Measurements from ENCODE around the gene SPHK2.
"Not testable (repeated sequence)": the region's sequence is repeated elsewhere in the genome, so short reads cannot be mapped to it uniquely, and the experiment has no call there.

SPHK2 gene, protein sequence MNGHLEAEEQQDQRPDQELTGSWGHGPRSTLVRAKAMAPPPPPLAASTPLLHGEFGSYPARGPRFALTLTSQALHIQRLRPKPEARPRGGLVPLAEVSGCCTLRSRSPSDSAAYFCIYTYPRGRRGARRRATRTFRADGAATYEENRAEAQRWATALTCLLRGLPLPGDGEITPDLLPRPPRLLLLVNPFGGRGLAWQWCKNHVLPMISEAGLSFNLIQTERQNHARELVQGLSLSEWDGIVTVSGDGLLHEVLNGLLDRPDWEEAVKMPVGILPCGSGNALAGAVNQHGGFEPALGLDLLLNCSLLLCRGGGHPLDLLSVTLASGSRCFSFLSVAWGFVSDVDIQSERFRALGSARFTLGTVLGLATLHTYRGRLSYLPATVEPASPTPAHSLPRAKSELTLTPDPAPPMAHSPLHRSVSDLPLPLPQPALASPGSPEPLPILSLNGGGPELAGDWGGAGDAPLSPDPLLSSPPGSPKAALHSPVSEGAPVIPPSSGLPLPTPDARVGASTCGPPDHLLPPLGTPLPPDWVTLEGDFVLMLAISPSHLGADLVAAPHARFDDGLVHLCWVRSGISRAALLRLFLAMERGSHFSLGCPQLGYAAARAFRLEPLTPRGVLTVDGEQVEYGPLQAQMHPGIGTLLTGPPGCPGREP

GRCh38 chr19:48618916-48619691 lies at the start of gene SPHK2, which contains the start of gene RPL18:
Gene SPHK2 (plus strand): TSS chr19:48619506. CDS start chr19:48620515, 1,009 bp downstream.
Gene RPL18 (minus strand): TSS chr19:48619178. CDS start chr19:48619143, 35 bp downstream.
- in situ Hi-C loops (cut with MboI; ENCODE audit: low sequenced_read_pairs), result no loop called here

DNA sequence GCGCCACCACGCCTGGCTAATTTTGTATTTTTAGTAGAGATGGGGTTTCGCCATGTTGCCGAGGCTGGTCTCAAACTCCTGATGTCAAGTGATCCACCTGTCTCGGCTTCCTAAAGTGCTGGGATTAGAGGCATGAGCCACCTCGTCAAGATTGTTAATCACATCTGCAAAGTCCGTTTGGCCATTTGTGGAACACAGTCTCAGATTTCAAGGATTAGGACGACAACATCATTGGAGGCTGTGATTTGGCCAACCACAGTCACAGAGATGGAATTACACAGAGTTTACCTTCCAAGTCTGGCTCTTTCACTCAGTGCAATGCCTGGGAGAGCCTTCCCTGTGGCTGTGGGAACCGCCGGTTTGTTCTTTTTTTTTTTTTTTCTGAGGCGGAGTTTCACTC lies 49.5 kb upstream of the SPHK2 start:
- in situ Hi-C loops (cut with MboI; ENCODE audit: low sequenced_read_pairs), result no loop called here

DNA sequence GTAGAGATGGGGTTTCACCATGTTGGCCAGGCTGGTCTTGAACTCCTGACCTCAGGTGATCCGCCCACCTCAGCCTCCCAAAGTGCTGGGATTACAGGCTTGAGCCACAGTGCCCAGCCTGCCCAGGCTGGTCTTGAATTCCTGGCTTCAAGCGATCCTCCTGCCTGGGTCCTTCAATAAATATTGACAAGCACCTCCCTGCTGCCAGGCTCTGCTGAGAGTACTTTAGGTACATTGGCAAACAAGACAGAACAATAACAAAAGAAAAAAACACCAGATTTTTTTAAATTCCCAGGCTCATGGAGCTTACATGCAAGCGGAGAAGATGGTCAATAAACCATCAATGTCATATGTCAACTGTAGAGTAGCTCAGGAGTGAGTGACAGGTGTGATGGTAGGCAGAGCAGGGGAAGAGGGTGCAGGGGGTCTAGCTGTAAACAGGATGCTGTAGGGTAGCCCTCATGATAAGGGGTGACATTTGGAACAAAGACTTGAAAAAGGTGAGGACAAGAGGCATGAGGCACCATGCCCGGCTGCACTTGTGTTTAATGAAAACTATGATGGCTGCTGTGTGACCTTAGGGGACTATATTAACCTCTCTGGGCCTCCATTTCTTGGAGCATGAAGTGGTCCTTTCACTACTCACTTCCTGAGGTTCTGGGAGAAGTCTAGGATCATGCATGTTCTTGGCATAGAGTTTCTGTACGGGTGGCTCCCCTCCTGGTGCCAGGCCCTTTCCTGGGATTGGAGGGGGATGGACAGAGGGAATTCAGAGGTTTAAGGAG lies 47.7 kb upstream of the SPHK2 start:
- in situ Hi-C loops (cut with MboI; ENCODE audit: low sequenced_read_pairs), result no loop called here

DNA sequence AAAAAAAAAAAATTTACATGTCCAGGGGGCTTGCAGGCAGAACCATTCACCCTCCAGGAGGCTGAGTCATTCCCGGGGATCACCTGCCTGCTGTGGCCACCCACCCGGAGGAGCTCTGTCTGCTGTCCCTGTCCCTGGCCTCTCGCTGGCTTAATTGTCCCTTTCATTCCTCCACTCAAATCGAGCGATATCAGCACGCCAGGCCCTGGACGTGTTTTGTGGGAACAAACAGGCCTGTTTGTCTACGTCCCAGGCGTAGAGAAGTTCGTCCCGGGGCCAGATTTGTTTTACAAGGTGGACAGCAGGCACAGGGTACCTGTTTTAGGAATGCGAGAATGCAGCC lies 46.2 kb upstream of the SPHK2 start:
- in situ Hi-C loops (cut with MboI; ENCODE audit: low sequenced_read_pairs), result no loop called here

DNA sequence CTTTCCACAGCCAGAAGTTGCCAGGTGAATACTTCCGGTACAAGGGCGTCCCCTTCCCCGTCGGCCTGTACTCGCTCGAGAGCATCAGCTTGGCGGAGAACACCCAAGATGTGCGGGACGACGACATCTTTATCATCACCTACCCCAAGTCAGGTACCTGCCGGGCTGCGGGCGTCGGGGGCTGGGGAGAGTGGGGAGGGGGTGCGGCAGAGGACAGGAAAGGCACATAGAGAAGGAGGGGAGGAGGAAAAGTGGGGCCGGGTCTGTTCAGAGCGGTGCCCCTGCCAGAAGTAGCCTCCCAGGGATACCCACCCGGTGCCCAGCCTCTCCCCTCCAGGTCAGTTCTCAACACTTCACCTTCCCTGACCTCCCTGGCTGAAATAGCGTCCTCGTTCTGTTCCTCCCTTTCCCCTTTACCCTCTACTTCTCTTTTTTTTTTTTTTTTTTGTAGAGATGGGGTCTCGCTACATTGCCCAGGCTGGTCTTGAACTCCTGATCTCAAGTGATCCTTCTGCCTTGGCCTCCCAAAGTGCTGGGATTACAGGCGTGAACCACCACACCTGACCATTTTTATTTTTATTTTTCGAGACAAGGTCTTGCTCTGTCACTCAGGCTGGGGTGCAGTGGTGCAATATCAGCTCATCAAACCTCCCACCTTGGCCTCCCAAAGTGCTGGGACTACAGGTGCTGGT lies 43.2 kb upstream of the SPHK2 start:
- in situ Hi-C loops (cut with MboI; ENCODE audit: low sequenced_read_pairs), result no loop called here

DNA sequence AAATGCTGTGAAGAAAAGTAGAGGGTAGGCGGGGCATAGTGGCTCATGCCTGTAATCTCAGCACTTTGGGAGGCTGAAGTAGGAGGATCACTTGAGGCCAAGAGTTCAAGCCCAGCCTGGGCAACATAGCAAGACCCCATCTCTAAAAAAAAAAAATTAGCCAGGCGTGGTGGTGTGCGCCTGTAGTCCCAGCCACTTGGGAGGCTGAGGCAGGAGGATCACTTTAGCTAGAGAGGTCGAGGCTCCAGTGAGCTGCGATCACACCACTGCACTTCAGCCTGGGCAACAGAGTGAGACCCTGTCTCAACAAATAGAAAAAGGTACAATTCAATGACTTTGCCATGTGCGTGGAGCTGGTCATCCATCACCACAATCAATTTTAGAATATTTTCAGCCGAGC lies 41.4 kb upstream of the SPHK2 start:
- in situ Hi-C loops (cut with MboI; ENCODE audit: low sequenced_read_pairs), result not testable (repeated sequence)

DNA sequence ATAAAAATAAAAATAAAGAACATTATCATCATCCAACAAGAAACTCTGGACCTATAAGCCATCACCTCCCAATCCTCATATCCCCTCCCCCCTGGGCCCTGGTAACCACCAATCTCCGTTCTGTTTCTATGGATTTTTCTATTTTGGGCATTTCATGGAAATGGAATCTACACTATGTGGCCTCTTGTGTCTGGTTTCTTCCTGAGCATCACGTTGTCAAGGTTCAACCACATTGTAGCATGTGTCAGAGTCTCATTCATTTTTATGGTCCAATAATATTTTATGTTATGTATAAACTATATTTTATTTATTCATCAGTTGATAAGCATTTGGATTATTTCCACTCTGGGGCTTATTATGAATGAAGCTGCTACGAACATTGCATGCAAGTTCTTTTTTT lies 40.4 kb upstream of the SPHK2 start:
- in situ Hi-C loops (cut with MboI; ENCODE audit: low sequenced_read_pairs), result no loop called here

DNA sequence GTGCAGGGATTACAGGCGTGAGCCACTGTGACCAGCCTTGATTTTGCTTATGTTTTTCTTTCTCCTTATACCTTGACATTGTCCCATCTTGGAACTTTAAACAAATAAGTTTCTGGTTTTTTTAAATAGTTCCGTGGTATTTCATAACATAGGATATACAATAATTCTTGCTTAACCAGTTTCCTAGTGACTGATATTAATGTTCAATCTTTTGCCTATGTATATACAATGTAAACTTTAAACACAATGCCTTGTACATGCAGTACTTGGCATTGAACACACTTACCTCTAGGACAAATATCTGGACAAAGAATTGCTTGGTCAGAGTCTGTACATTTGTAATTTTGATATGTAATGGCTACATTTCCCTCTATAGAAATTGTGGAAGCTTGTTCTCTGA lies 37.1 kb upstream of the SPHK2 start:
- in situ Hi-C loops (cut with MboI; ENCODE audit: low sequenced_read_pairs), result loop anchor here (10.0 kb wide), 2 partner anchors 77 to 247 kb away; no protein-coding TSS in a partner anchor

- in situ Hi-C loops (cut with MboI; ENCODE audit: low sequenced_read_pairs), result loop anchor here (10.0 kb wide), 2 partner anchors 83 to 253 kb away; no protein-coding TSS in a partner anchor
Observed at GRCh38 chr19:48587387-48587786, 31.9 kb upstream of the SPHK2 start.

- in situ Hi-C loops (cut with MboI; ENCODE audit: low sequenced_read_pairs), result loop anchor here (10.0 kb wide), 2 partner anchors 84 to 254 kb away; no protein-coding TSS in a partner anchor
Observed at GRCh38 chr19:48588670-48589401, 30.5 kb upstream of the SPHK2 start.

DNA sequence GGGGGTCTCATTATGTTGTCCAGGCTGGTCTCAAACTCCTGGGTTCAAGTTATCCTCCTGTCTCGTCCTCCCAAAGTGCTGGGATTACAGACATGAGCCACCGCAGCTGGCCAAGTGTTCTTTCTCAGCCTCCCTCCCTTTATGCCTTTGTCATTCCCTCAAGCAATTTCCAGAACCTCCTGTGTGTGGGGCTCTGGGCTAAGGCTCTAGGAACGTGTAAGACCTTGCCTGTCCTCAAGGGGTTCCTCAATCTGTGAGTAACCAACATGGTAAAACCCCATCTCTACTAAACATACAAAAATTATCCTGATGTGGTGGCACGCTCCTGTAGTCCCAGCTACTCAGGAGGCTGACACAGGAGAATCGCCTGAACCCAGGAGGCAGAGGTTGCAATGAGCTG lies 28.3 kb upstream of the SPHK2 start:
- in situ Hi-C loops (cut with MboI; ENCODE audit: low sequenced_read_pairs), result no loop called here

- in situ Hi-C loops (cut with MboI; ENCODE audit: low sequenced_read_pairs), result no loop called here
Observed at GRCh38 chr19:48595171-48595570, 24.1 kb upstream of the SPHK2 start.

- in situ Hi-C loops (cut with MboI; ENCODE audit: low sequenced_read_pairs), result no loop called here
Observed at GRCh38 chr19:48595833-48596232, 23.5 kb upstream of the SPHK2 start.

DNA sequence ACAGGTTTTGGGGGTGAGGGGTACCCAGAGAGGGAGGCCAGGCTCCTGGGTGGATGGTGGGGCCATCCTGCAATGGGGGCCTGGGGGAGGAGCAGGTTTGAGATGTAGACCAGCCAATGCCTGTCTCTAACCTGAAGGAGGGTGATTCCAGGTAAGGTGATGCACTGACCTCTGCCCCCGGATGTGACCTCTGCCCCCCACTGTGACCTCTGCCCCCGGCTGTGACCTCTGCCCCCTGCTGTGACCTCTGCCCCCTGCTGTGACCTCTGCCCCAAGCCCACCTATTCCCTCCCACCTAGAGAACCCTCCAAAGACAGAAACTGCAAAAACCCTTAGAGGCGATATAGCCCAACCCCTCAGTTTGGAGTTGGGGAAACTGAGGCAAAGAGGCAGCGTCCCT lies 23.1 kb upstream of the SPHK2 start:
- in situ Hi-C loops (cut with MboI; ENCODE audit: low sequenced_read_pairs), result no loop called here

DNA sequence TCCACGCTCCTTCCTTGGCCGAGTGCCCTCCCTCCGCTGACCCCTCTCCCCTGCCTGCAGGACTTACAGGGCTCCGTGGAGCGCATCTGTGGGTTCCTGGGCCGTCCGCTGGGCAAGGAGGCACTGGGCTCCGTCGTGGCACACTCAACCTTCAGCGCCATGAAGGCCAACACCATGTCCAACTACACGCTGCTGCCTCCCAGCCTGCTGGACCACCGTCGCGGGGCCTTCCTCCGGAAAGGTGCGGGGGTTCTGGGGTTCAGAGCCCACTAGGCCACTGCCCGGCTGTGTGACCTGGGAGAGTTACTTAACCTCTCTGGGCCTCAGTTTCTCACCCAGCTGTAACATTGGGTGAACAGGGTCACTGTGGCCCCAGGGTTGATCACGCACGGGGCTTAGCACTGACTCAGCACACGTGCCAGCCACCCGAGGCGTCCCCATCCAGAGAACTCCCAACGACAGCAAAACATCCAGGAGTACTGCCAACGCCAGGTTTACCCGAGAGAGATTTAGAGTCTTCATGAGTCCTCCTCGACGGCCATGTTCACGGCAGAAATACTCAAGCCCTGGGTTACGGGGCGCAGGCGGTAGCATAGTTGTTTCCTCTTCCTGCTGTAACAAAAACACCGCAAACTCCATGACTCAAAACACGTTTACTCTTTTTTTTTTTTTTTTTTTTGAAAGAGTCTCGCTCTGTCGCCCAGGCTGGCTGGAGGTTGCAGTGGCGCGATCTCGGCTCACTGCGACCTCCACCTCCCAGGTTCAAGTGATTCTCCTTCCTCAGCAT lies 22.4 kb upstream of the SPHK2 start:
- in situ Hi-C loops (cut with MboI; ENCODE audit: low sequenced_read_pairs), result no loop called here

GRCh38 chr19:48598996-48599700 lies 20.2 kb upstream of the SPHK2 start:
- in situ Hi-C loops (cut with MboI; ENCODE audit: low sequenced_read_pairs), result no loop called here

DNA sequence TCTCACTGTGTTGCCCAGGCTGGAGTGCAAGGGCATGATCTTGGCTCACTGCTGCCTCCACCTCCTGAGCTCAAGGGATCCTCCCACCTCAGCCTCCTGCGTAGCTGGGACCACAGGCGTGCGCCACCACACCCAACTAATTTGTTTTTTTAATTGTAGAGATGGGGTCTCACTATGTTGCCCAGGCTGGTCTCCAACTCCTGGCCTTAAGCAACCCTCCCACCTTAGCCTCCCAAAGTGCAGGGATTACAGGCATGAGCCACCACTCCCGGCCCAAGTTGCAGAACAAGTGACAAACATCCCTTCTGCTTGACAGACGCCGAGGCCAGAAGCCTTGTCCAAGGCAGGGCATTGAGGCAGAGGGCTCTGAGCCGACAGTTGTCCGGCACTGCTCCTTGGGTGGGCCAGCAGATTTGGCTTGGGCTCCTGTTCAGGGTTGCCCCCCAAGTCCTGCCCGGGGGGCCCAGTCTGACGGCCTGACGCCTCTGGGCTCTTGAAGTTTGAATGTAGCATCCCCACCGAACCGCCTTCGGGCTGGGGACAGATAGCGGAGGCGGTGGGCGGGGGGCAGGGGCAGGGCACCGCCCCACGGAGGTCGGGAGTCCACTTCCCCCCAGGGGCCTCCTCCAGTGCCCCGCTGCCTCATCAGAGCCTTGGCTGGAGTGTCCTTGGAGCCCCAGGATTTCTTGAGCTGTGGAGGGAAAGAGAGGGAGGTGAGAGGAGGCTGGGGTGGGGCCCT lies 18.5 kb upstream of the SPHK2 start:
- in situ Hi-C loops (cut with MboI; ENCODE audit: low sequenced_read_pairs), result no loop called here
